ENCODE measurements around the gene MRPL54.

DNA sequence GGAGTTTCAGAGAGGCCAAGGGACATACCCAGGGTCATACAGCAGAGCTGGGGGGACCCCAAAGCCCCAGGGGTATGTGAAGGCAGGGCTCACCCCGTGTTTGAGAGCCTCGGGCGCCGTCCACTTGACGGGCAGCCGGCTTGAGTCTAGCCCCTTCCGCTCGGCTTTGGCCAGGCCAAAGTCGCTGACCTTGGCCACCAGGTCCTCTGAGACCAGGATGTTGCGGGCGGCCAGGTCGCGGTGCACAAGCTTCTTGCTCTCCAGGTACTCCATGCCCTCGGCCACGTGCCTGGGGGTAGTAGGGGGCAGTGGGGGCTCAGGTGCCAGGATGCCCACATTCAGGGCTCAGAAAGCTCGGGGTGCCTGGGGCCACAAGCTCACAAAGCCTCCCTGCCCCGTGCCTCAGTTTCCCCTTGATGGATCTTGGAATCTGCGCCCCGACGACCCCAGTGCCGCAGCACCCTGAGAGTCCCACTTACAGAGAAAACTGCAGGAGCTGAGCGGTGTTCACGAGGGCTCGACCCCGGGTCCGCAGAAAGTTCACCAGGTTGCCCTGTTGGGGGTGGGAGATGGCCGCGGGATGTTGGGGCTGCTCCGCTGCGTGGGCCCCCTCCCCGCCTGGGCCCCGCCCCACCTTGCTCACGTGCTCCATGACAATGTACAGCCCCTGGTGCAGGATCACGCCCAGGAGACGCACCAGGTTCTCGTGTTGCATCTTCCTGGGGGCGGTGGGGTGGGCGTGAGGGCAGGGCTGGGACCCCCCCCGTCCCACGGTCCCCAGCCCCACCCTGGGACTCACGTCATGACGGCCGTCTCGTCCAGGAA is 16.6 kb downstream of the MRPL54 start:
- no peak for TF ChIP-seq POLR2A (IDR thresholded peaks at IDR 0.05)
- TF ChIP-seq, protein P1, sequence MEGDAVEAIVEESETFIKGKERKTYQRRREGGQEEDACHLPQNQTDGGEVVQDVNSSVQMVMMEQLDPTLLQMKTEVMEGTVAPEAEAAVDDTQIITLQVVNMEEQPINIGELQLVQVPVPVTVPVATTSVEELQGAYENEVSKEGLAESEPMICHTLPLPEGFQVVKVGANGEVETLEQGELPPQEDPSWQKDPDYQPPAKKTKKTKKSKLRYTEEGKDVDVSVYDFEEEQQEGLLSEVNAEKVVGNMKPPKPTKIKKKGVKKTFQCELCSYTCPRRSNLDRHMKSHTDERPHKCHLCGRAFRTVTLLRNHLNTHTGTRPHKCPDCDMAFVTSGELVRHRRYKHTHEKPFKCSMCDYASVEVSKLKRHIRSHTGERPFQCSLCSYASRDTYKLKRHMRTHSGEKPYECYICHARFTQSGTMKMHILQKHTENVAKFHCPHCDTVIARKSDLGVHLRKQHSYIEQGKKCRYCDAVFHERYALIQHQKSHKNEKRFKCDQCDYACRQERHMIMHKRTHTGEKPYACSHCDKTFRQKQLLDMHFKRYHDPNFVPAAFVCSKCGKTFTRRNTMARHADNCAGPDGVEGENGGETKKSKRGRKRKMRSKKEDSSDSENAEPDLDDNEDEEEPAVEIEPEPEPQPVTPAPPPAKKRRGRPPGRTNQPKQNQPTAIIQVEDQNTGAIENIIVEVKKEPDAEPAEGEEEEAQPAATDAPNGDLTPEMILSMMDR (IDR thresholded peaks at IDR 0.05), result no peak

Measured in heart left ventricle (tissue), 13 donors.